Keratinocyte (primary cell): ENCODE measurements around the gene IL19. TPM values are rescaled to one million over a fixed set of nuclear protein-coding genes. Genes with fewer than 3 reads are reported as not detected.

Experiments used
- DNase-seq: peaks from one replicate; pipeline ENCODE4 v3.0.0-alpha.2; 2011; ENCODE audit warnings: low read depth, missing footprints, low spot score
- FAIRE-seq: peaks from 2 replicates; lab custom pipeline; 2011; peaks lifted over from hg19 to GRCh38; lab: Jason Lieb, UNC
- H2AFZ ChIP-seq: 2 replicates; pipeline ENCODE4 v1.6.0; 2012; ENCODE audit warnings: low read length, control low read depth, inconsistent platforms; ENCODE audit not compliant: control insufficient read depth
- H3K27ac ChIP-seq: 2 replicates; pipeline ENCODE4 v1.5.1; 2011; ENCODE audit warnings: low read length; ENCODE audit not compliant: control insufficient read depth, insufficient read depth
- H3K27me3 ChIP-seq: 3 replicates; pipeline ENCODE4 v1.6.0; 2011; ENCODE audit warnings: low read length; ENCODE audit not compliant: control insufficient read depth, insufficient read depth; ENCODE audit errors: extremely low read depth
- H3K36me3 ChIP-seq, 2 experiments: 2 replicates in 1 of 2; 3 replicates in 1 of 2; pipeline ENCODE4 v1.5.1; 2011; ENCODE audit warnings: low read length in 2 of 2, mild to moderate bottlenecking in 1 of 2; ENCODE audit not compliant: control insufficient read depth in 2 of 2, insufficient read depth in 2 of 2; ENCODE audit errors: extremely low read depth in 1 of 2
- H3K4me1 ChIP-seq: 3 replicates; pipeline ENCODE4 v1.5.1; 2011; ENCODE audit warnings: low read length; ENCODE audit not compliant: control insufficient read depth, insufficient read depth; ENCODE audit errors: extremely low read depth
- H3K4me2 ChIP-seq: 3 replicates; pipeline ENCODE4 v1.6.0; 2011; ENCODE audit warnings: low read depth, low read length; ENCODE audit not compliant: control insufficient read depth, insufficient read depth; ENCODE audit errors: extremely low read depth
- H3K4me3 ChIP-seq, 3 experiments: fragments of 200-600 bp in 1 of 3; sonication (generic) in 1 of 3; 2 replicates in 2 of 3; 3 replicates in 1 of 3; pipeline ENCODE4 v1.5.1; 2011 to 2016; ENCODE audit warnings: low read length in 3 of 3, mild to moderate bottlenecking in 3 of 3, control low read depth in 2 of 3, inconsistent platforms in 1 of 3, low read depth in 1 of 3, mixed read lengths in 1 of 3, mixed run types in 1 of 3, moderate library complexity in 1 of 3; ENCODE audit not compliant: control insufficient read depth in 2 of 3, insufficient read depth in 2 of 3; ENCODE audit errors: extremely low read depth in 1 of 3
- H3K79me2 ChIP-seq: 2 replicates; pipeline ENCODE4 v1.6.0; 2012; ENCODE audit warnings: low read length; ENCODE audit not compliant: control insufficient read depth, insufficient read depth
- H3K9ac ChIP-seq: 3 replicates; pipeline ENCODE4 v1.6.0; 2011; ENCODE audit warnings: low read length; ENCODE audit not compliant: control insufficient read depth, insufficient read depth; ENCODE audit errors: extremely low read depth
- H3K9me1 ChIP-seq: 3 replicates; pipeline ENCODE4 v1.6.0; 2011; ENCODE audit warnings: low read length; ENCODE audit not compliant: control insufficient read depth, insufficient read depth; ENCODE audit errors: extremely low read depth
- H3K9me3 ChIP-seq: 2 replicates; pipeline ENCODE4 v1.5.1; 2012; ENCODE audit warnings: low read depth, low read length; ENCODE audit not compliant: control insufficient read depth
- H4K20me1 ChIP-seq: 3 replicates; pipeline ENCODE4 v1.6.0; 2011; ENCODE audit warnings: low read length; ENCODE audit not compliant: control insufficient read depth, insufficient read depth; ENCODE audit errors: extremely low read depth
- CTCF ChIP-seq, 3 experiments: IDR thresholded peaks in 1 of 3; conservative IDR thresholded peaks in 1 of 3; optimal IDR thresholded peaks in 1 of 3; 2 replicates in 2 of 3; 3 replicates in 1 of 3; pipeline versions ENCODE3 to v1.5.1; 2011; ENCODE audit warnings: low read length in 3 of 3, mild to moderate bottlenecking in 3 of 3, moderate library complexity in 2 of 3, control low read depth in 1 of 3, inconsistent platforms in 1 of 3; ENCODE audit not compliant: insufficient read depth in 2 of 3; ENCODE audit errors: extremely low read depth in 1 of 3
- EZH2 ChIP-seq: IDR thresholded peaks from one replicate; pipeline ENCODE4 v1.6.1; 2012; ENCODE audit warnings: inconsistent platforms, mild to moderate bottlenecking, low read length, moderate library complexity
- dilution Hi-C: fragments of 300-500 bp; cut with MboI; formaldehyde crosslinking; loops from one replicate; pipeline ENCODE4 v1.7.0; 2020; ENCODE audit warnings: low sequenced_read_pairs; ENCODE audit not compliant: extremely low pct_ligation_motif_present
- polyA plus RNA-seq, 5 experiments: library from polyadenylated mRNA; depleted of rRNA in 3 of 5; stranded (reverse) in 3 of 5; stranded (forward) in 1 of 5; unstranded in 1 of 5; fragments of >200 nt; gene quantifications; 1 replicate in 1 of 5; 2 replicates in 3 of 5; 3 replicates in 1 of 5; pipeline versions ENCODE4 v1.2.1 to v1.2.3, GENCODE V29; 2011 to 2012; ENCODE audit warnings: missing spikeins in 2 of 5, low read depth in 1 of 5, low replicate concordance in 1 of 5

IL19 gene
- polyA plus RNA-seq, 1 donor (not counting 4 experiments of a cell fraction or from before 2014, with no cell fraction given) = not detected

GRCh38 chr1:206753141-206753540 is 17.4 kb upstream of the IL19 start:
- no peaks in the 10 kb centered on the region for H3K79me2 ChIP-seq
- dilution Hi-C loops = loop anchor here (25.0 kb wide), 1 partner anchor 234 kb away; no protein-coding TSS in a partner anchor

GRCh38 chr1:206754011-206754410 is 16.6 kb upstream of the IL19 start:
- H3K79me2 ChIP-seq = no peaks in the 10 kb centered on the region
- dilution Hi-C loops = loop anchor here (25.0 kb wide), 1 partner anchor 233 kb away; no protein-coding TSS in a partner anchor
- H3K27ac ChIP-seq = no peak overlapping the region
- H3K36me3 ChIP-seq = no peaks in the 10 kb centered on the region
- no peak overlapping the region for H3K4me3 ChIP-seq
- H3K27me3 ChIP-seq = peaks cover 12% of the 10 kb centered on the region
- no peak overlapping the region for H3K9ac ChIP-seq
- FAIRE-seq = no peak
- H3K9me1 ChIP-seq = no peaks in the 10 kb centered on the region
- no peak for DNase-seq
- H3K4me1 ChIP-seq = no peaks in the 10 kb centered on the region
- H3K4me2 ChIP-seq = no peak overlapping the region
- H4K20me1 ChIP-seq = no peaks in the 10 kb centered on the region
- no peak for TF ChIP-seq EZH2
- no peak for TF ChIP-seq CTCF (optimal IDR thresholded peaks at IDR 0.05 in 1 of 3, IDR thresholded peaks at IDR 0.05 in 1 of 3, conservative IDR thresholded peaks at IDR 0.05 in 1 of 3; ENCODE audit: extremely low read depth in 1 of 3, insufficient read depth in 2 of 3, low read length in 3 of 3)
- H2AFZ ChIP-seq = no peak overlapping the region
- H3K9me3 ChIP-seq = no peaks in the 10 kb centered on the region

More at GRCh38 chr1:206753141-206753540, 17.4 kb upstream of the IL19 start:
- H3K27ac ChIP-seq = no peak overlapping the region
- no peaks in the 10 kb centered on the region for H3K4me1 ChIP-seq
- no peak overlapping the region for H2AFZ ChIP-seq
- peaks cover 5% of the 10 kb centered on the region for H3K27me3 ChIP-seq
- H3K9me1 ChIP-seq = no peaks in the 10 kb centered on the region
- H4K20me1 ChIP-seq = no peaks in the 10 kb centered on the region
- no peaks in the 10 kb centered on the region for H3K36me3 ChIP-seq
- H3K4me3 ChIP-seq = no peak overlapping the region
- no peak overlapping the region for H3K9ac ChIP-seq
- FAIRE-seq (no peak), DNase-seq (no peak)
- no peak overlapping the region for H3K4me2 ChIP-seq
- TF ChIP-seq CTCF (optimal IDR thresholded peaks at IDR 0.05 in 1 of 3, IDR thresholded peaks at IDR 0.05 in 1 of 3, conservative IDR thresholded peaks at IDR 0.05 in 1 of 3; ENCODE audit: extremely low read depth in 1 of 3, insufficient read depth in 2 of 3, low read length in 3 of 3) = no peak
- TF ChIP-seq EZH2 = no peak
- no peaks in the 10 kb centered on the region for H3K9me3 ChIP-seq
